ENCODE measurements around the gene CYP24A1.

GRCh38 chr20:54199283-54199682, 25.5 kb upstream of the CYP24A1 start:
- no peak for TF ChIP-seq CTCF (IDR thresholded peaks at IDR 0.05)
- no peak for TF ChIP-seq POLR2A (IDR thresholded peaks at IDR 0.05)
